Measurements from ENCODE around the gene PLCH1.

Gene PLCH1

DNA sequence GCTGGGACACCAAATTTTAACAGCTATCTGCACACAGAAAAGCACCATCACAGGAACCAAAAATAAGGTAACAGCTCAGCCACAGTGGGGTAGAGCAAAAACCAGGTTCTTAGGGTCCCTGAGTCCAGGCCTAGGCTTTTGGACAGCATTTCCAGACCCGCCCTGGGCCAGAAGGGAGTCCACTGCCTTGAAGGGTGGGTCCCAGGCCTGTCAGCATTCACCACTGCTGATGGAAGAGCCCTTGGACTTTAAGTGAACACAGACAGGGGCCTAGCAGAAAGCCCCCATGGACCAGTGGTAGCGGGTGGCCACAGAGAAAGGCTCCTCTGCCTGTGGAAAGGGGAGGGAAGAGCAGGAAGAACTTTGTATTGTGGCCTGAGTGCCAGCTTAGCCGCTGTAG, 56.4 kb downstream of the PLCH1 start:
- no peak for DNase-seq (ENCODE audit: low read depth)

DNA sequence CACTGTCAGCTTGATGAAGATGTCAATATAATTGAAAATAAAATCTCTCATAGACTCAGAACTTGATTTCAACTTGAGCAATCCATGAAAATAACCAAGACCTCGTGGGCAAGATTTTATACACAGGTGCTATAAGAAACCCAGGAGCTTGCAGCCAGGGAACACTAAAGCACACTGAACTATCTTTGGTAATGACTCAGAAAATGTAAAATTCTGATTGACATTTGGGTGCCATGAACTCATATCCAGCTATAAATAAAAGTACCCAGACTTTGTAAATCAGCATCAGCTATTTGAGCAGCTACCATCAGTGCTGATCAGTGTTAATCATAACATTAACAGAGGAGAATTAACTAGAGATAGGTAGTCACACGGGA, 61.5 kb downstream of the PLCH1 start:
- no peak for DNase-seq (ENCODE audit: low read depth)

DNA sequence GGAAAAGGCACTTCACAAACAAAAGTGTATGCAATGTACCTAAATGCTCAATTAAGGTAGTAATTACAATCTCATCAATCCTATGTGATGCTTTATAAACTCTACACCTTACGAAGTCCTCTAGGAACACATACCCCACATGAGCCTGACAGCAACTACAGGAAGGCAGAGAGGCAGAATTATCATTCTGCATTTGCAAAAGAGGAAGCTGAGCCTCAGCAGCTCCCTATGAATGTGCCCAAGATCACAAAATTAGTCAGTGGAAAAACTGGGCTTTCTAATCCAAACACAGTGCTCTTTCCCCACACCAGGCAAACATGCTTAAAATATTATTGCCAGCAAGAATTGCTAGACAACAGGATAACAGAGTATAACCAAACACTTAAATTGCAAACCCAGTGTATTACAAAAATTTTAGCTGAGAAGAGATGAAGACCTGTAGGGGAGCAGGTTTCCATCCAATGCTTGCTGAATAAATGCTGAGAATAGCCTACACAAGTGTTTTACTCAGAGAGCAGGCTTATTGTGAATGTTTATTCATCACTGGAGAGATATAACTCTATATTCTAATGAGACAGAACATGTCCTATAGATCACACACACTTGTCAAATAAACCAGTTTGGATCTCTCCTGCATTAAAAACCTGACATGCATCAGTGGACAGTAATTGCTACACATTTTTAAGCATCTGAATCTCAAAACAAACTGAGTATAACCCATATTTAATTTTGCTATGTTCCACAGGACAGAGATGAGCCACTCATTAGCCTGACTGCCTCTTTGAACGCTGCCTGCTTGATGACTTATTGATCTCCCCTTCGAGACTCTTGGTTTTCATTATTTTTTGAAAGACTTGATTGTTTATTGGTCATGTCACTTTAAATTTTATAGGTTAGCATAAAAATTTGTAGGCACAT, 62.2 kb downstream of the PLCH1 start:
- no peak for DNase-seq (ENCODE audit: low read depth)

DNA sequence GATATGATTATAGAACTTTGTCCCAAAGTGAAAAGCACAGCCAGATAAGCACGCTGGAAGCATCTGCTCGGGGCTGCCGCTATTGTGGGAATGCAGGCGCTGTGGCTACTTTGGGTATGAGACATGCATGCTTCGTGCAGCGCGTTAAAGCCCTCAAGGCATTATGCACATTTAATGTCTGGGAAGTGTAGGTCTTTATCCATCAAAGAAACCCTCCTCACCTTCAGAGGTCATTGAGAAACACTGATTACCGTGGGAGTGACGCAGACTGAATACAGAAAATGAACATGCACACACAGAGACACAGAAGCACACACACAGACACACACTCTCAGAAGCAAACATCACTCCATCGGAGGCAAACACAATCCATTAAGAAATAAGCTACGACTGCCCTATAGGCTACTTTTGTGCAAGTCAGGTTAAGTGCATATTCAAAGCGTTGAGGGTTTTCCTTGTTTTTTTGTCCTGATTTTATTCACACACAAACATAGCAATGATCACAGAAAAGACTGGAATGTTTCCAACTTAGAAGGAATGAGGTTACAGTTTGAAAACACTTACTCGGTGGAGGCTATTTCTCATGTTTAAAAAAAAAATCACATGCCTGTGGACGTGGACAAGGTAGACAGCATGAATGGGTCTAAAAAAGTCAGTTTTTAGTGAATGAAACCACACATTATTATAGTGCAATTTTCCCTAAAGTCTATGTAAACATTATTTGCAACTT, 68.5 kb downstream of the PLCH1 start:
- no peak for DNase-seq (ENCODE audit: low read depth)

DNA sequence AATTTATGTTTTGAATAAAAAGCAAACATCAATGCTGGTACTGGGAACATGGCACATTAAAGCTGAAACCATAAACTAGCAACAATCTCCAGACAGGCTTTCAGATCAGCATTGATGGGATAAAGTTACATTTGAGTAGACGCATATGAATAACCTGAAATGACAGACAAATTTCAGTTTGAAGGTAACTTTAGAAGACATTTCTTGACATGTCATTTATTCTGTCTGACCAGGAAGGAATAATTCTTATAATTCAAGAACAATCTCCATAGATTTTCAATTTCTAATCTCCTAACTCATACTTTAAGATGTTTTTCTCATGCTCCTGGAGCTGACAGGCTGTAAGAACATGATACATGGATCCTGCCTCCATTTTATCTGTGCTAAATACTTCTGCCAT, 69.8 kb downstream of the PLCH1 start:
- DNase-seq (ENCODE audit: low read depth): no peak

DNA sequence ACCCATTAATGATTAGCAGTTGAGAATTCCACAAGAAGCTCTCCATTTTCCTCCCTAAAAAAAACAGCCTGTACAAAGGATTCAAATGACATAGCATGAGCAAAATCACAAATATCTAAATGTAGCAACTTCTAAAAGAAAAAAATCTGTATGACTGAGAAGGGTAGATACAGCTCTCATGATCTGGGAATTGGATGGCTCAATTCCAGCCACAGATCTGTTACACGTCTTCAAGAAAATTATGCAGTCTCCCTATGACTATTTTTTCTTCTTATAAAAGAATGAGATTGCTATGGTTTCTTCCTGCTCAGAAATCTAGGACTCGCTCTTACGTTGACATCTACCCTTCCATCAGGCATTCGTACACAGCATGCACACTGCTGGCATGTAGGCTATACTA, 71.5 kb downstream of the PLCH1 start:
- DNase-seq (ENCODE audit: low read depth): no peak

DNA sequence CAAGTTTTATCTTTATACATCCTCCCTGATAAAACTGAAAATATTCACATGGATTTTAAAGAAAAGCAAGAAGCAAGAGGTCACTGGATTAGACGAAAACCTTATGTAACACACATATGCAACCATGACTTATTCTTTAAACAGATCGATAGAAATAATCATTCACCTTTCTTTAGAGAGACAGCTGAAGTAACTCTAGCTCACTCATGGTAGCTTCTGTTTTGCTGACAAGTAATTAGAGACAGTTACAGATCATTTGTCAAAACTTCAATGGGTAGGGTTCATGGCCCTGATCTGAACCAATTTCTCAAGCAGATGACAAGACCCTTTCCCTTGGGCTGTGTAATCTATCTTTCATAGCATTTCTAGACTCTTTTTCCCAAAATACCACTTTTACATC, 74.5 kb downstream of the PLCH1 start:
- no peak for DNase-seq (ENCODE audit: low read depth)

DNA sequence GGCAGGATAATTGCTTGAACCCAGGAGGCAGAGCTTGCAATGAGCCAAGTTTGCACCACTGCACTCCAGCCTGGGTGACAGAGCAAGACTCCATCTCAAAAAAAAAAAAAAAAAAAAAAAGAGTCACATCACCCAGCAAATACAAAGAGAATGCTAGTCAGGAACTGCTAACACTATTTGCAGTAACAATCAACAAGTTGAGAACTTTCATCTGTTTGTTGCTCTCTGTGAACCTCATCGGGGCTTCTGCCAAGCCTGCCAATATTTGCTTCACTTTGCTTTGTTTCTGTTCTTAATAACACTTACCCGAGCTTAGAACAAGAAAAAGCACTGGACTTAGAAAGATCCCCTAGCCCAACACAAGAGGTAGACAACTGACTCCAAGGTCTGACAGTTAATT, 76.9 kb downstream of the PLCH1 start:
- DNase-seq (ENCODE audit: low read depth): no peak

DNA sequence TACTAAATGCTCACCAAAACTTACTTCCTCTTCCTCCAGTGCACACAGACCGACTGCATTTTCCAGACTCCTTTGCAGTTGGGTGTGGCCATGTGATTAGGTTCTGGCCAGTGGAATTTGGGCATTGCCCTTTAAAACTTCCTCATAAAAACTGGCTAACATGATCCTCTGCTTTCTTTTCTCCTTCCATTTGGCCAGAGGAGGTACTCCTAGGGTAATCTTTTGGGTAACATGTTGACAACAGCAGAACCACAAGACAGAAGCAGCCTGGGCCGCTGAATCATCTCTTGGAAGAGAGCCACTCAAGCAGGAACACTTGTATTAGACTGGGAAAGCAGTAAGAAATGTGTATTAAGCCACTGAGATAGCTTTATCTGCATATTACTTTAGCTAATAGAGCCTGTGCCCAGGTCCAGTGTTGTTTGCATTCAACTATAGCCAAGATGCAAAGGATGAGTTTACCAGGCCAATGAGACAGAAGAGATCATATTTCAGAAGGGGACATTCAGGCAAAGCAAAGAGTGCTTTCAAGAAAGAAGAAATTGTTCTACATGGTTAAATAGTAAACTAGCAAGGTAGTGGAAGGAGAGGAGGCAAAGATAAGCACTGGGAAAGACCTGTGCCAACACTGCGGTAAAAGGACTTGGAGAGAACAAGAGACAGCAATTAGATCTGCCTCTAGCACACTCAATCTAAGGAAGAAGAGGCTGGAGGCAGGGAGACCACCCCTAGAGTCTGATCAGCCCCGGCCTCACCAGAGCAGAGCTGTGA, 79.8 kb downstream of the PLCH1 start:
- DNase-seq (ENCODE audit: low read depth): no peak

DNA sequence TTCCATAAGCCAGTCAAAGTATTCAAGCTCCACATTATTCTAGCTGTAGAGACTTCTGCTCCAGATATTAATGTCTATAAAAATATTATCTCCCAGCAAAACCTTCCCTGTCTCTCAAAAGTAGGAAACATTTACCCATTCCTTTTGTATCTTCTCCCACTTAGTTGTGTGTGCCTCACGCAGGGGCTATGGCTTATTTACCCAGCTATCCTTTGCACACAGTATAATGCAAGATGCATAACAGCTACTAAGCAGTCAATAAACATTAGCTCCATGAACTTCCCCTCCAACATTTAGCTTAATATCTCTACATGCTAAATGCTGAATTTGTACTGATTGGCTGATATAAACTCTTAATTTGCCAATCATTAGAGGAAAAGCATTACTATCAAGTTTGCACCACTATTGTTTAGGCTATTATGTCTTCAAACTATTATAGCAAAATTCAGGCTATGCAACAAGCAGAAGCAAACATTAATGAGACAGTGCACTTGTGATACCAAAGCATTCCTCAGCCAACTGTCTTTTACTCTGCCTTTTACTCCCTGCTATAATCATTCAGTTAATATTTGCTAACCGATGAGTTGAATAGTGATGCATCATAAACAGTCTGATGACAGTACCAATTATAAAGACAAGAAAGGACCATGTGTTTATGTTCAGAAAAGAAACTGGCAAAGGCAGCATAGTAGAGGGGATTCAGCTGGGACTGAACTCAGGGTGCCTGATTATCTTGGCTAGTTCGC, 81.2 kb downstream of the PLCH1 start:
- no peak for DNase-seq (ENCODE audit: low read depth)

DNA sequence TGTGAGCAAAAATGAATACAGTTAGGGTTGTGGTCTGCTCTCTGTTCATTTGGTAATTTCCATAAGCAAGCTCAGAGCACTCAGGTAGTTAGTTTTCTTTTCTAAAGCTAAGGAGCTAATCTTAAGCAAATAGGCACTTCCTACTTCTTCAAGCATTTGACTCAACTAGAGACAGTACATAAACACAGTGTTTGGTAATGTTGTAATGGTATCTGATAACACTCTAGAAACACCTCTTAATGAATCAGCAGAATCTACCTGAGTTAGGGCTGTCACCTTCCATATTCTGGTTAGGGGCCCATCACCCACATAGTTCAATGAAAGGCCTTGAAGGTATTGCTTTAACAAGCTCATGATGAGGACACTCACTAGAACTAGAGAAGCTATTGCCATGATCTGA, 83.1 kb downstream of the PLCH1 start:
- no peak for DNase-seq (ENCODE audit: low read depth)

DNA sequence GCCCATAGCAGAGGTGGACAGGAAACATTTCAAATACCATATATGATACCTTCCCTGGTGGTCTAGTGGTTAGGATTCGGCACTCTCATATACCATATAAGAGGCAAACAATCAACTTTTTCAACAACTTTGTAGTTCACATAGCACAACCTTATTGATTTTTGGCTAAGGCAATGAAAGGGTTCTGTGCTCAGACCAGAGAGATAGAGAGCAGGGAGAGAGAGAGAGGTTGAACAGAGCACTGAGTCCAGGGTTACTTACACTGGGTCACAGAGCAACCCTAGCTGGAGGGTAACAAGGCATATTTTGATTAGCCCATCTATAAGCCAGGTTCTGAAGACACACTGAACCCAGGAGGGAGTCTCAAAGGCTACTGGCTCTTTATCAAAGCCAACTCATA, 83.8 kb downstream of the PLCH1 start:
- DNase-seq (ENCODE audit: low read depth): no peak

DNA sequence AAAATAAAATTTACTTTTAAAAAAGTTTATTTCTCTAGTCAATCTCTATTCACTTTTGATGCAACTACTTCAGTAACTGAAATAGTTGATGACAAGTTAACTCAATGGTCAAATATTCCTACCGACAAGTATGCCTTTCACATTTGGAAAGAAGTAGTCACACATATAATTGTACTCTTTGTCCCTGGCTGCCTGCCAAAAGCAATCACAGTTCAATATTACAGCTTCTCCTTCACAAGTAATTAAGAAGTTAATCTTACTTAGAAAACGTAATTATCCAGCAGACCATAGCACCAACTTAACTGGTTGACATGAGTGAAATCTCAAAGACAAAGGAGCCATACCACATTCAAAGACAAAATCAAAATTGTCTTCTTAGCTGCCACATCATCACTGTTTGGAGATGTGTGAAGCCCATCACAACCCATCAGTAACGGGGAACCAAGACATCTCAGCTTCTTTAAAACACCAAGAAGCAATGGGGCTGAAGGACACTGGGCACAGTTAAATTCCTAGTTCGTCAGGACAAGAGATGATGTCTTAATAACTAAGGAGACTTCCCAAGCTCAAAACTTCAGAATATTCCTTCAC, 86.1 kb downstream of the PLCH1 start:
- DNase-seq (ENCODE audit: low read depth): no peak

DNA sequence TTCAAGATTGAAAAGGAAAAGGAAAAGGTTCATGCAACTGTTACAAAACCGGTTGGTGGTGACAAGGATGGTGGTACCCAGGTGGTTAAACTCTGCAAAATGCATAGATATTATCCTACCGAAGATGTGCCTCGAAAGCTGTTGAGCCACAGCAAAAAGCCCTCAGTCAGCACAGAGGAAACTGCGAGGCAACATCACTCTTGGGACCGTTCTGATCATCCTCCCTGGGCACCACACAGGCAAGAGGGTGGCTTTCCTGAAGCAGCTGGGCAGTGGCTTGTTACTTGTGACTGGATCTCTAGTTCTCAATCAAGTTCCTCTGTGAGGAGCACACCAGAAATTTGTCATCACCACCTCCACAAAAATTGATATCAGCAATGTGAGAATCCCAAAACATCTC, 86.9 kb downstream of the PLCH1 start:
- DNase-seq (ENCODE audit: low read depth): no peak

DNA sequence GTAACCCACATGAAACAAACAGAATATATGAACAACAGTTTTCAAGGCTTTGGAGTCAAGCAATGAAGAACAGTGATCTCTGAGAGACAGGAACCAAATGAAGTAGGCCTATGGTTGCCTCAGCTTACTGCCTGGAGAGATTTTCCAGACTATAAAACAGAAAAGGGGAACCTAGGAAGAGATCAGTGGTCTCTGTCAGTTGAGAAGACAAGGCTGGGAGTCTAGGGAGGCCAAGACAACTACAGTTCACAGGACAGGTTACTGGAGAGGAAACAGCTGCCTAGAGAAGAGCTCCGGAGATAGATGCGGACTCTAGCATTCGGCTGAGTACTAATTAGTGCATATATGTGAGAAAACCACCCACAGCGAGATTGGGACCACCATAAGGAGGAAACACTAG, 87.7 kb downstream of the PLCH1 start:
- no peak for DNase-seq (ENCODE audit: low read depth)

DNA sequence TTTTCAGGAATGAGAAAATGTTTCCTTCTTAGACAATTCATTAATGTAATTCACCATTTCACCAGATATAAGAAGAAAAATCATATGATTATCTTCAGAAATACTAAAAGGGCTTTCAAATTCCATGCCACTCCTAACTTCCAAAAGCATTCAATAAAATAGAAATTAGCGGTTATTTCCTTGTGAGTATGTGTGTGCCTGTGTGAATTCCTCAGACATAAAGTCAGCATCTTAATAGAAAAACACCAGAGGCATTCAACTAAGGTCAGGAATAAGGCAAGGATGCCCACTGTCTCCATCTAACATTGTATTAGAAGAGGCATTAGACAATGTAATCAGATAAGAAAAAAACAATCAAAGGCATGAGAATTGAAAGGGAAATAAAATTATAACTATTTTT, 88.4 kb downstream of the PLCH1 start:
- no peak for DNase-seq (ENCODE audit: low read depth)

DNA sequence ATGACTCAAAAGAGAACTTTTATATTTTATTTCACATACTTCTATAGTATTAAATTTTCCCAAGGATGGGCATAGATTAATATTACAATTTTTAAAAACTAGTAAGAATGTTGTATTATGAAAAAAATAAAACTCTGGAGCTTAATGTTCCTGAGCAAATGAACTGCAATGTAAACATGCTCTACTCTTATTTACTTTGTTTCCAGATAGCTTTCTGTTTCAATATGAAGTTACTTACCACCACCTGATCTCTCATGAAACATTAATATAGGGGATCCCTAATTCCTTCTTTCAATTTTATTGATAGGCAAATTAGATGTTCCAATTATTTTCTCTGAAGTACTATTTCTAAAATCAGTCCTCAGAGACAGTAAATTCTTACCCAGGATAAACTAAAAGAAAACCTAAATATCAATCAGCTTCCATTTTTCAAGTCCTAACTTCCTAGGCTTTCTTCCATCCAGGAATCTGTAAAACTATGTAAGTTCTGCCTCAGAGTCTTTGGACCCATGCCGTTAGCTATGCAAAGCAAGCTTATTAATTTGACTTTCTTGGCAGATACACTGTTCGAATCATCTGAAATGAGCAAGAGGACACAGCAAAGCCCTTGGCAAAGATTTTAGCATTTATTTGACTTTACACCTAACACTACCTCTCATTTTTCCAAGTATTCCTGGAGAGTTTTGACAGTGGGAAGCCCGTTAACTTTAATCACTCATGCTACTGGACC, 93.2 kb downstream of the PLCH1 start:
- no peak for DNase-seq (ENCODE audit: low read depth)

DNA sequence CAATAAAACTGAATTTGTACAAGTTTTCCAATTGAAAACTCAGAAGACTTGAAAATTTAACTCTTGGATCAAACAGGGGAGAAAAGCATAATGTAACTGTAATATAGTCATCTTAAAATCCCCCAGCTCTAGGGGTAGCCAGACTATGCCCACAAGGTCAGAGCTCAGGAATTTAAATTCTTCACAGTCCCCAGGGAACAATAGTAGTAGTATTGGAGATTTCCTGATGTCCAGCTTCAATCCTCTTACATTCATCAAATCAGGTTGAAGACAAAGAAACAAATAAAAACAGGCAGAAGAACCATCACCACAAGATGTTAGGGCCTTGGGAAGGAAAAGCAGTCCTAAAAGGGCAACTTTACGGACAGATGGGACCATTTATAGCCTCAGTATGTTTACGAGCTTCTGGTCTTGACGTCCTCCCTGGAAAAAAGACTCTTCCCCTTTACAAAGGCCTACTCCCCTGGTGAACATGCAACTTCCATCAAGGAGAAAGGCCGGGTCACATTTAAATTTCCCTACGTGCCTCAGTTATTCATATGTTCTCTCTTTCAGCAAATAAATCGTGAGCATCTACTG, 96.8 kb downstream of the PLCH1 start:
- no peak for DNase-seq (ENCODE audit: low read depth)

DNA sequence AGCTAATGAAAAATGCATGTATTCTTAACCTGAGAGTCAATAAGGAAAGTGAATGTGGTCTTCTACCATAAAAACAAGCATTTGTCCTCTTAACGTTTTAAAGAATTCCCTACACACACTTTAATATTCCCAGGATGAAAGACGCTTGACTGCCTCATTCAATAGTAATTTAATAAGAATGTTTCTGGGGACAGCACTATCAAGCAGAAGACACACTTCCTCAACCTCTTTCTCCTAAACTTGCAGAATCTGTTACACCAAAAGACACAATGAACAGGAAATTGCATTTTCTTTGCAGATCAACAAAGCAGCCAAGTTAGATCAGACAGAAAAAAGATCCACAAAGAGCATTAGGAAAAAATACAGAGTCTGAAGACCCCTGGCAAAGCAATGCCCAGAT, 97.7 kb downstream of the PLCH1 start:
- DNase-seq (ENCODE audit: low read depth): no peak

DNA sequence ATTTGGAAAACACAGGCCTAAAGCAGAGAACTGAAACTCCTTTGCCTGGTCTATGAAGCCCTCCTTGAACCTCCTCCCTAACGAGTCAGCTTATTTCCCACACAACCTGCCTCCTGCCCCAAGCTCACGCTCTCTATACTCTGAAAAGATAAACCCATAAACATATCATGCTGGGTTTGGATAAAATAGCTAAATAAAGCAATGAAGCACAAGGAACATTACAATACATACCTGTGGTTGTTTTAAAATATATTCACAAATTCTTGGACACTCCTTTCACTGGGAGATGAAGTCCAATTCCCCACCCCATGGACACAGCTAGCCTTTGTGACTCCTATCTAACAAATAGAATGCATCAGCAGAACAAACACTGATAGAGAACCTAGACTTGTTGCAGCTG, 98.2 kb downstream of the PLCH1 start:
- DNase-seq (ENCODE audit: low read depth): no peak

DNA sequence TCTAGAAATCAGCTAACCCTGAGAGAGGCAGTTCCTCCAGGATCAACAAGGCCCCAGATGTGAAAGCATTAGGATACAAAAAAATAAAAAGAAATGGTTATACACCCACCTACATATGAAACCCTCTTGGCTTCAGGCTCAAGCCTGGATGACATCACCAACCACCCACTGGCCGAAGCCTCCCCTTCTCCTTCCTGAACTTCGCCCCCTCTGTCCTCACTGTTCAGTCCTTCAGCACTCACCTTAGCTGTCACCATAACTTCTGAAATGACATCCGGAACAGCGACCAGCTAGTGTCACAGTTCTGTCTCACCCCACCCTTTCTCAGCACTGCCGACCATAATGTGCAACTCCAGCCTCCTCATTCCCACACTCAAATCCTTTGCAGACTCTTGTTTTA, 98.7 kb downstream of the PLCH1 start:
- no peak for DNase-seq (ENCODE audit: low read depth)

All from activated T-cell treated with anti-CD3 and anti-CD28 coated beads for 48 hours (primary cell).